Measurements from ENCODE around the gene PGC.

GRCh38 chr6:41696788-41697187 lies 50.4 kb downstream of the PGC start:
- TF ChIP-seq, protein P1, sequence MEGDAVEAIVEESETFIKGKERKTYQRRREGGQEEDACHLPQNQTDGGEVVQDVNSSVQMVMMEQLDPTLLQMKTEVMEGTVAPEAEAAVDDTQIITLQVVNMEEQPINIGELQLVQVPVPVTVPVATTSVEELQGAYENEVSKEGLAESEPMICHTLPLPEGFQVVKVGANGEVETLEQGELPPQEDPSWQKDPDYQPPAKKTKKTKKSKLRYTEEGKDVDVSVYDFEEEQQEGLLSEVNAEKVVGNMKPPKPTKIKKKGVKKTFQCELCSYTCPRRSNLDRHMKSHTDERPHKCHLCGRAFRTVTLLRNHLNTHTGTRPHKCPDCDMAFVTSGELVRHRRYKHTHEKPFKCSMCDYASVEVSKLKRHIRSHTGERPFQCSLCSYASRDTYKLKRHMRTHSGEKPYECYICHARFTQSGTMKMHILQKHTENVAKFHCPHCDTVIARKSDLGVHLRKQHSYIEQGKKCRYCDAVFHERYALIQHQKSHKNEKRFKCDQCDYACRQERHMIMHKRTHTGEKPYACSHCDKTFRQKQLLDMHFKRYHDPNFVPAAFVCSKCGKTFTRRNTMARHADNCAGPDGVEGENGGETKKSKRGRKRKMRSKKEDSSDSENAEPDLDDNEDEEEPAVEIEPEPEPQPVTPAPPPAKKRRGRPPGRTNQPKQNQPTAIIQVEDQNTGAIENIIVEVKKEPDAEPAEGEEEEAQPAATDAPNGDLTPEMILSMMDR (IDR thresholded peaks at IDR 0.05) = no peak
- TF ChIP-seq RAD21 (IDR thresholded peaks at IDR 0.05; ENCODE audit: low read length) = no peak
- TF ChIP-seq MEF2A (IDR thresholded peaks at IDR 0.05; ENCODE audit: borderline replicate concordance, low read depth) = no peak
- no peak for TF ChIP-seq MXI1 (IDR thresholded peaks at IDR 0.05; ENCODE audit: low read depth, low read length)
- TF ChIP-seq PBX3 (IDR thresholded peaks at IDR 0.05) = no peak
